GM18909 (cell line): ENCODE results near the gene TARM1.
"Not testable (repeated sequence)": the region's sequence is repeated elsewhere in the genome, so short reads cannot be mapped to it uniquely, and the experiment has no call there.

ENCODE experiments used
- ATAC-seq: cut with Tn5 transposase; IDR thresholded peaks from one replicate; pipeline ENCODE4 v1.9.1; 2021; ENCODE audit warnings: mild to moderate bottlenecking; ENCODE audit not compliant: unreplicated experiment, poor library complexity

Gene TARM1

GRCh38 chr19:54036542-54036941, 44.6 kb downstream of the TARM1 start:
- ATAC-seq = not testable (repeated sequence)

GRCh38 chr19:54035215-54036178, 45.7 kb downstream of the TARM1 start:
- ATAC-seq = no peak

DNA sequence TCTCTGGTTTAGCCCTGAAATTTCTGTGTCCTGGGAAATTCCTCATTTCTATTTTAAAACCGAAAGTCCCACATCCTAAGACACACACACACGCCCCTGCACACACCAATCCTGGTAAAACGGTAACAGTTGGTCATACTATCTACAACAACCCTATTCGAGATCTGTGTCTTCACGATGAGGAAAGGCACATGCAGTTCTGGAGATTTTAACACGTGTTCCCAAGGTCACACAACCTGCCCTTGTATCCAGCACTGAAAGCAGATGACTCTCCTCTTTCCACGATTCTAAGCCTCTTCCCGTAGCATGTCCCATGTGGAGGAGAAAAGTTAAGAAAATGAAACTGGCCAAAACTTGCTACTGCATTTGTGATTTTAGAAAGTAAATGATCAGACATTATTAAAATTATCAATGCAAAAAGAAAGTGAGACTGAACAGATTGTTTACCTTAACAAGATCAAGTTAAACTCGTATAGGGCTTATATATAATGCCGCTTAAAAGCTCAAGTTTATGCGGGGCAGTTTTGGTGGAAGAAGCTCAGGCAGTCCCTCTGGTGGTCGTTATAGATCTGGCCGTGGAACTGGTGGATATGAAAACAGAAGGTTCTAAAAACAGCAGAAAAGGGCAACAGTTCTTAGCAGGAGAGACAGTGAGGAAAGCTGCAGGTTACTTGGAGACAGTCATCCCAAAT, 50.1 kb downstream of the TARM1 start:
- ATAC-seq = no peak

- ATAC-seq = no peak
Measured at GRCh38 chr19:54029930-54030490, 51.2 kb downstream of the TARM1 start.

DNA sequence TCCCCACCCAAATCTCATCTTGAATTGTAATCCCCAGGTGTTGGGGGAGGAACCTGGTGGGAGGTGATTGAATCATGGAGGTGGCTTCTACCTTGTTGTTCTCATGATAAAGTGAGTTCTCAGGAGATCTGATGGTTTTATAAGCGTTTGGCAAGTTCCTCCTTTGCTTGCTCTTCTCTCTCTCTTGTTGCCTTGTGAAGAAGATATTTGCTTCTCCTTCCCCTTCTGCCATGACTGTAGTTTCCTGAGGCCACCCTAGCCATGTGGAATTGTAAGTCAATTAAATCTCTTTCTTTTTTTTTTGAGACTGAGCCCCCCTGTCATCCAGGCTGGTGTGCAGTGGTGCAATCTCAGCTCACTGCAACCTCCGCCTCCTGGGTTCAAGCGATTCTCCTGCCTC, 51.9 kb downstream of the TARM1 start:
- no peak for ATAC-seq

GRCh38 chr19:54026656-54027055, 54.5 kb downstream of the TARM1 start:
- no peak for ATAC-seq

- ATAC-seq = no peak
Measured at GRCh38 chr19:54024660-54025059, 56.5 kb downstream of the TARM1 start.

GRCh38 chr19:54023191-54023590, 58.0 kb downstream of the TARM1 start:
- no peak for ATAC-seq

DNA sequence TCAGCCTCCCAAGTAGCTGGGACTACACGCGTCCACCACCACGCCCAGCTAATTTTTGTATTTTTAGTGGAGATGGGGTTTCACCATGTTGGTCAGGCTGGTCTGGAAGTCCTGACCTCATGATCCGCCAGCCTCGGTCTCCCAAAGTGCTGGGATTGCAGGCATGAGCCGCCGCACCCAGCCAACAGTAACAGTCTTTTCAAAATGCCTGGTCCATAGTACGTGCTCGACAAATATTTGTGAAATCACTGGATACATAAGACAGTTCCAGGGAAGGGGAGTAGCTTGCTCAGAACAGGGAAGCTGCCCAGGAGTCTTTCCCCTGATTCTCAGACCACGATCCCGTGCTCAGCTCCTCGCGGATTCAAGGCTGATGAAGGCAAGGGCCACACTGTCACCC, 59.2 kb downstream of the TARM1 start:
- ATAC-seq = no peak

DNA sequence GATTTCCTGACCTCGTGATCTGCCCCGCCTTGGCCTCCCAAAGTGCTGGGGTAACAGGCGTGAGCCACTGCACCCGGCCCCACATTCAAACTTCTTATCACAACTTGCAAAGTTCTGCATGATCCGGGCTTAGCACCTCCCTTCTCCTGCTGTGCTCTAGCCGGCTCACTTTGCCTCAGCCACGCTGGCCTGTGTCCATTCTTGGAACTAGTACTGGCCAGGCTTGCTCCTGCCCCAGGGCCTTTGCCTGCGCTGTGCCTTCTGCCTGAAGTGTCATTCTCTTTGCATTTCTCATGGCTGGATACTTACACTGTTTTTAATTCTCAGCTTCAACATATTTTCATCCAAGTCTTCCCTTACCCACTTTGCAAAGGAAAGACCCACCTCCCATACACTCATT, 59.8 kb downstream of the TARM1 start:
- ATAC-seq = no peak
